Activated T-helper 9 cell treated with anti-CD3 and anti-CD28 coated beads, Interleukin-2, amount 50 U/mL, for 16 hours (primary cell): ENCODE results near the gene CD1D.
"Not testable (repeated sequence)": the region's sequence is repeated elsewhere in the genome, so short reads cannot be mapped to it uniquely, and the experiment has no call there.

Source experiments
- DNase-seq: peaks from one replicate; pipeline ENCODE4 v3.0.0-alpha.2; 2020; ENCODE audit warnings: low read depth

The CD1D gene

DNA sequence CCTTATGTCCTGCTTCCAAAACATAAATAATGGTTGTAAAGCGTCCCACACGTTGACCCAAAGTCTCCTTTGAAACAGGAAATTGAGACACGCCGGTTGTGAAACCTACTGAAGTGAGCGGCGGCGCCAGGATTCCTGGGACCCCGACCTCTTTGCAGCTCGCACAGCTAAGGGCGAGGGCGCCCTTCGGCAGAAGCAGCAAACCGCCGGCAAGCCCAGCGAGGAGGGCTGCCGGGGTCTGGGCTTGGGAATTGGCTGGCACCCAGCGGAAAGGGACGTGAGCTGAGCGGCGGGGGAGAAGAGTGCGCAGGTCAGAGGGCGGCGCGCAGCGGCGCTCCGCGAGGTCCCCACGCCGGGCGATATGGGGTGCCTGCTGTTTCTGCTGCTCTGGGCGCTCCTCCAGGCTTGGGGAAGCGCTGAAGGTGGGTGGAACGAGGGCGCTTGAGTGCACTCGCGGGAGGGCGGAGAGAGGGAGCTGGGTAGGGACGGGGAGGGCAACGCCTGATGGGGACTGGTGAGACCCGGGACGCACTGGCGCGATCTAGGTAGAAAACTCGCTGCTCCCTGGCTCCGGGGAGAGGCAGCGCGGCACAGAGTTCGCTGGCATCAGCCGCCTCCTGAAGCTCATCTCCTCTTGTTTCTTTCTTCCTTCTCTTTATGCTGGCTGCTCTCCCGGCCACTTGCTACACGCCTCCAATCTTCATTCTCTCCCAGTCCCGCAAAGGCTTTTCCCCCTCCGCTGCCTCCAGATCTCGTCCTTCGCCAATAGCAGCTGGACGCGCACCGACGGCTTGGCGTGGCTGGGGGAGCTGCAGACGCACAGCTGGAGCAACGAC lies at the start of gene CD1D:
Gene CD1D (plus strand): TSS at position 155 of the 836 bp plus-strand sequence. CDS start 207 bp downstream, at position 362.
- no peak for DNase-seq

DNA sequence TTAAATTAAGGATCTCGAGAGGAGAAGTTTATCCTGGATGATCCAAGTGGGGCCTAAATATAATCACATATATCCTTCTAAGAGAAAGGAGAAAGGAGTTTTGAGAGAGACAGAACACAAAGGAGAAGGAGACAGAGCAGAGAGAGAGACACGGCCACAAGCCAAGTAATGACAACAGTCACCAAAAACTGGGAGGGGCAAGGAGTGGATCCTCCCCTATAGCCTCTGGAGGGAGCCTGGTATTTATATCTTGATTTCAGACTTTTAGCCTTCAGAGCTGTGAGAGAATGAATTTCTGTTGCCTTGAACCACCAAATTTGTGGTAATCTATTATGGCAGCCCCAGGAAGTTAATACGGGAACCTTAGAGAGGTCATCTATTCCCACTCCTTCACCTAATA lies 49.5 kb upstream of the CD1D start:
- no peak for DNase-seq

DNA sequence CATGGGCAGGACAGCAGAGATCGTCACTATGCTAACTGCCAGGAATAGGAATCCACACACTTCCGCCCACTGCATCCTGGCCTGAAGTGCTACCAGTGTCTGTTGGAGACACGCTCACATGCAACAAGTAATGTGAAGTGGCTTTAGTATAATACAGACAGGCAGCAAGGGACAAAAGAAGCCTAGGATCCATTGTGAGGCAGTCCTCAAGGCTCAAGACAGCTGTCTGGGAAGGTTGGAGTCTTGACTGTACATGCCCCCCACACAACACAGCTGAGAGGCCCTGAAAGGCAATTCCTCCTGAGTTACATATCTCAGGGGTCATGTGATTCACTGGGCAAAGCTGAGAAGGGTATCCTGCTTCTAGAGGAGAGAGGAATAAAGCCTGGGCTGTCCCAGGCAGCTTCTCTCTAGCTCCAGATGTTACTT lies 39.9 kb upstream of the CD1D start:
- DNase-seq: no peak

DNA sequence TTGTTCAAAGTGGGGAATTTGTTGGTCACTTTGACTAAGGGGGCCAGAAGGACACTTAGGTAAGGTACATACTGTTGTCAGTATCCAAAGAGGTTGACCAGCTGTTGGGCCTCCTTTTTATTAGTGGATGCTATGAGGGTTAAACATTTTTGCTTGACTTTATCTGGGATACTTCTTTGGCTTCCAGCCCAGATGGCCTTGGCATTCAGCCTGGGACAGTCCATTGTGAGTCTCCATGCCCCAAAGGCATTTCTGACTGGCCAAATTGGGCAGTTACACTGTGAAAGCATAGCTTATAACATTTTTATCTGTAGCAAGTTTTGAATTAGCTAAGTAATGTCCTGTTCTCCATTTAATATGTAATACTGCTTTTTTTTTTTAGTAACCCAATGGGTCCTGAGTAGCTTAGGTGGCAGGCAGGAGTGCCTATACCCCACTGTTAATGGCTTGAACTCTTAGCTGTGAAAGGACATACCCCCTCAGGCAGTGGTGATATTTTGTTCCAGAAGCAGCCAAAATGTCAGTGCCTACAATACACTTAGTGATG lies 35.4 kb upstream of the CD1D start:
- no peak for DNase-seq

DNA sequence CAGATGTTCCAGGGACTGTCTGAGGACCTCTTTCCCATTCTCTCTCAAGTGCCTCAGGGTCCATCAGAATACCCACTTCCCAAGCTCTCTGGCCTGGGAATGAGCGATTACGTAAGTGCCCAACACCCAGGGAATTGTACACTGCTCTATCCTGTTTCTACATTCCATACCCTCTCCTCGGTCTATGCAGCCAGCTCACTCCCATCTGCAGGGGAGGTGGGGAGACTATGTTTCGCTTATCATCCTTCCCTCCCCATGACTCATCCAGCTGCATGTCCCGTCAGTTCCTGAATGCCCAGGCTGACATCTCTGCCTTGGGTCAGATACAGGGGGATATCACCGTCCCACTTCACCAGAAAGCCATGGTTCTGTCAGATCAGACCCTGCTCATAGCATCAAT lies 34.5 kb upstream of the CD1D start:
- no peak for DNase-seq

DNA sequence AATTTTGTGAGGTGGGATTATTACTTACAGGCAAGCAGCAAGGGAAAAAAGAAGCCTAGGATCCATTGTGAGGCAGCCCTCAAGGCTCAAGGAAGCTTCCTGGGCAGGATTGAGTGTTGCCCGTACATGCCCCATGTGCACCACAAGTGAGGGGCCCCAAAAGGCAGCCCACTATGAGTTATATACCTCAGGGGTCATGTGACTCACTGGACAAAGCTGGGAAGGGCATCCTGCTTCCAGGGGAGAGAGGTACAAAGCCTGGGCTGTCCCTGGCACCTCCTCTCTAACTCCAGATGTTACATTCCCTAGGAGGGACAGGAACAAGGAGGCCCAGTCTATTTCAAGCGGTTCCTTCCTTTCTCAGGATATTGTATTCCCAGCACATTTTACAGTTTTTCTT lies 34.0 kb upstream of the CD1D start:
- DNase-seq: no peak

DNA sequence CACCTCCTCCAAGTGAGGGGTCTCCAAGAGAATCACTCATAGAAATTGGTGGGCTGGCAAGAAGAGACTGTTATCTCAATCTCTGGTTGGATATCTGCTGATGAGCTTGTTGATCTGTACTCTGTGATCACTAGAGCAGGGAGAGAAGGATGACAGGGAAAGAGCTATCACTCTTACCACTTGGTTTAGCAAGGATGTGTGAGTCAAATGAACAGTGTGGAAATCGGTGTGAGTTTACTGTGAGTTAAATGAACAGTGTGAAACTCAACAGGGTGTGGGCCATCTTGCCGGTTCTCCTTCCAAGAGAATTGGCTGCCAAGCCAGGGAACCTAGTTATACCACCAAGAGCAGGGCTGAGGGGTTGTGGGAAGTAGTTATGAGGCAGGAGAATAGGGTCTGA lies 33.3 kb upstream of the CD1D start:
- no peak for DNase-seq

DNA sequence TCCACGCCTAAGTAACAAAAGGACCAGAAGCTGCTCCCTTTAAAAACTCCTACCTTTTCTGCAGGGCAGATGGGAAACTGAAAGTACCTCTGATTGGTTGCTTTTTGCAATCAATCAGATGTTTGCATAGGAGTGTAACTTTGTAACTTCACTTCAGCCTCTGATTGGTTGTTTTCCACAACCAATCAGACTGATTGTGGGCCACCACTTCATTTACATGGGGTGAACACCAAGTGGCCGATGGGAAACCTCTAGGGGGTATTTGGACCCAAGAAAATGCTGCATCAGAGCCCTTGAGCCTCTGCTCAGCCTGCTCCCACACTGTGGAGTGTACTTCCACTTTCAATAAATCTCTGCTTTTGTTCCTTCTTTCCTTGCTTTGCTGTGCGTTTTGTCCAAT lies 32.8 kb upstream of the CD1D start:
- no peak for DNase-seq

DNA sequence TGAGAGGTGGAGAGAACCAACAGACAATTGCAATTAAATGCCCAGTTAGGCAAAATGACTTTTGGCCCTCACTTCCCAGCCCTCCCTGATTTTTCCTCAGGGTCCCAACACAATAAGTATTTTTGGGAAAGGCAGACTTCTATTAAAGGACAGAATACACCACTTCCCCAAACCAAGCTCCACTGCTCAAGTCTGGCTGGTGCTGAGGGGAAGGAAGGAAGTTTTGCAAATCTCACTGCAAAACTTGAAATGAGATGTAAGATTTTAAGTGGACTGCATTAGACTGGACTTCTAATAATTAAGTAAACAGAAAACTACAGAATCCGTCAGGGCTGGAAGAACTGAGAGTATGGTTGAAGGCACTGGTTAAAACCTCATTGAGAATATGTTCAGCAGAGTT lies 32.2 kb upstream of the CD1D start:
- DNase-seq: no peak

DNA sequence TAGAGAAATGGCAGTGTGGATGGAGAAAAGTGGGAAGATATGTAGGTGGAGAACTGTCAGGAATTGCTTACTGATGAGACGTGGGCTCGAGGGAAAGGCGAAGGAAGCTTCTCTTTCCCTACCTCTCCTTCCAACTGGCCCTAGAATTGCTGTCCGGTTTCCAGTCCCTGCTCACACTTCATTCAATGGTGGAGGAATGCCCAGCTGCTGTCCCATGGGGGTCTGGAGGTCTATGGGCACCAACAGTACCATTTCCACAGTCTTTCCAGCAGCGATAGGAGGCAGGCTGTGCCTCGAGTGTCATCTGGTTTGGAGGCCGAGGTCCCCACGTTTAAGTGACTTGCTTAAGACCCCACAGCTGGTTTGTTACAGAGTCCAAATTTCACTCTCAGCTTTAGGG lies 31.5 kb upstream of the CD1D start:
- DNase-seq: no peak

DNA sequence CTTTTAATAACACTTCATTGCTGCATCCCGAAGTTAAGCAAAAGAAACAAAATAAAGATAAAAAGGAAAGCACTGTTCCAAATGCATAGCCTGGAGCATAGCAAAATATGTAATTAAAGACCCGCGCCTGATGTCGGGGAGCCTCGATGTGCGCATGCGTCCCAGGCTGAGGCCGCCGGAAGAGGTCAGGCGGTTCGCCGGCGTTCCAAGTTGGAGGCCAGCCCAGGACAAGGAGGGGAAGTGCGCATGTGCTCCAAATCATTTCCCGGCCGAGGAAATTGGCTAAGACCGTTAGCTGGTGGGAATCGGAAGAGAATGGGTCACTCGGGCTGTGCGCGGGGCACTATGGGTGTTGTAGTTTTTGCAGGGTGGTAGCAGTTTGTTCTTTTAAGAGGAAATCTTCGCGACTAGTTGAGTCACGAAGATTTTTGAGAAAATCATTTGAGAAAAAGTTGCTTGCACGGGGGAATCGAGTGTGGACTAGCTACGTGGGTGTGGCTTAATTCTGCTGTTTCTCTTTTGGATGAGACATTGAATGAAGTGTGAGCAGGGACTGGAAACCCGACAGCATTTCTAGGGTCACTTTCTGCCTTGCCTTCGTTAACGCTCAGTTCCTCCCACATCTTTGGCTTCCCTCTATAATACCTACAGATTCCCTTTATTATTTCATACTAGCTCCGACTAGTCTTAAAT lies 31.0 kb upstream of the CD1D start:
- DNase-seq: peak; percentile 52

DNA sequence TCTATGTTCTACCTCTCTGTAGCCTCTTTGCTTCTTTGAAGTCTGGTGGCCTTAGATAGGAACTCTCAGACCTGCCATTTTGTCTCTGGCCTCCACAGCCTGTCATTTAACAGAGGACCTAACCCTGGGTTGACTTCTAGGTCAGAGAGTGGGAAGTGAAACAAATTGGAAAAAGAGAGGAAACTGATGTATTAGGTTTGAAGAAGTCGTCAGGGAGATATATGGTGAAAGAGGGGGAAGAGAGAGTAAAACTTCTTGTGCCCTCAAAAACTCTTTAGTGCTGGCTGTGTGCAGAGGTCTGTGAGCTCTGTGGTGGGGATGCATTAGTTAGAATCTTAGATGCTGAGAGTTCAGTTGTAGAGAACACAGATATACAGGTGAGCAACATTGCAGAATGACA lies 30.2 kb upstream of the CD1D start:
- DNase-seq: no peak

DNA sequence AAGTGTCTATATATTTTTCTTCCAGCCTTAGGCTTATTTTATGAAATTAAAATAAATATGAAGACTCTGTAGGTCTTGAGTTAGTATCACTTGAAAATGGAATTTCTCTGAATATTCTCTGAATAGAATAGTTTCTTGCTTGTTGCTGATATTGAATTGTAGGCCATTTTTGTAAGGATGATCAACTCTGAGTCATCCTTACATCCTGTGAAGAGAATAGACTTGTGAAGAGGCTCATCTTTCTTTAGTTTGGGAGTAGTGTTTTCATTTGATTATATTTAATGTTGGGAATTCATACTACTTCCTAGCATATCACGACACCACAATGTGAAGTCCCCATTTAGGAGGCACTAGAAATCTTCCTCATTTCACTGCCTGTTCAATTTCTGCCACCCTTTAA lies 27.5 kb upstream of the CD1D start:
- DNase-seq: no peak

DNA sequence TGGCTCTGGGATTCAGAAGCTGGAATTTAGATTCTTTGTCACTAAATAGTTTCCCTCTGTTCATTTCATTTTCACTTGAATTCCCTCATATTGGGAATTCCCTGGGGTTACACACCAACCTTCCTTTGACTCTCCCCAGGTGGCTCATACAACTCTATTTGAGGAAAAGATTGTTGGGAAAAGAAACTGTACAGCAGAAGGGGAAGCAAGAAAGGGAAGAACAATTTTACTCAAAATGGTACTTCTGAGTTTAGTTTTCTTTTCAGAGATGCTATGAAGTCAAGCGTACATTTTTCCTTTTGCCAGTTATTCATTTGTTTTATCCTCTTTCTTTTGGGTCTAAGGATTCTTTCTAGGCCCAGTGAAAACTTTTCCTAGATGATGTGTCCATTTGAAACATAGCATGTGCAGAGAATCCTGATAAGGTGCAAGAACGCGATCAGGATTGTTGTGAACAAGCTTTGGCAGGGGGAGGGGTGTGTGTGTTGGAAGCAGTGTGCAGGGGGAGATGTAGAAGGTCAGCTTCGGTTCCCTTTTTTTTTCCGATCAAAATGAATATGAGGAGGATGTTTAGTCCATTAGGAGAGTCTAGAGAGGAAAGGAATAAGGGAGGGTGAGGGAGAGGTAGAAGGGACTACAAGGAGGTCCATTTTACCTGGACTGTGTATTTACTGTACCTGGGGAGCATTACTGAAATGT lies 26.8 kb upstream of the CD1D start:
- DNase-seq: no peak

DNA sequence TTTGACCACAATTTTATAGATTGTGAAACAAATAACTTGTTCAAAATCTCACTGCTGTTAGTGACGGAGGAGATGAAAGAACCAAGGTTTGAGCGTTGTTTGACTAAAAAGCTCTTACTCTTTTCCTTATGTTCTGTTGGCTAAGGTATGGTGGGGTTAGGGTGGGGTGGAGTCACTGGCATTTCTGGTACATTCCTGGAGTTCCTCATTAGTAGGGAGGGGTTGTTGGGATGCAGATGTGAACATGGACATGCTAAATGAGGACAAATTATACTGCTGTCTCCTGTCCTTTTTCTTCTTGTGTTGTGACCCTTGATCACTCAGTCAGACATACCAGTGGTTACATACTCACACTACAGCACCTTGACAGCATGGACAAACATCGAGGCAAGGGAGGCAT lies 26.2 kb upstream of the CD1D start:
- no peak for DNase-seq

DNA sequence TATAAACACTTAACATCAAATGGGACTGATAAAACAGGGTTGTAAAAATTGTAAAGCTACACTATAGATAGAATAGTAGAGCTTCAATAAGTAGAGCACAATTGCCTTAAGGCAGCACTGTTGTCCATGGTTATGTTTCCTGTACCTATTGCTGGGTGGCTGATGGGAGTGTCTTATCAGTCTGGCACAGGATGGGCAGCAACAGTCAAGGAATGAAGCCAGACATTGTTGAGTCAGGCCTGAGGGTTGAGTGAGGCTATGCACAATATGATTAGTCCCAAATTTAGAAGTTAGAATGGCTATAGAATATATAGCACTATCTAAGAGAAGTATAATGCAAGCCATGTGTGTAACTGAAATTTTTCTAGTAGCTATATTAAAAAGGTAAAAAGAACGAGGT lies 25.0 kb upstream of the CD1D start:
- DNase-seq: no peak

DNA sequence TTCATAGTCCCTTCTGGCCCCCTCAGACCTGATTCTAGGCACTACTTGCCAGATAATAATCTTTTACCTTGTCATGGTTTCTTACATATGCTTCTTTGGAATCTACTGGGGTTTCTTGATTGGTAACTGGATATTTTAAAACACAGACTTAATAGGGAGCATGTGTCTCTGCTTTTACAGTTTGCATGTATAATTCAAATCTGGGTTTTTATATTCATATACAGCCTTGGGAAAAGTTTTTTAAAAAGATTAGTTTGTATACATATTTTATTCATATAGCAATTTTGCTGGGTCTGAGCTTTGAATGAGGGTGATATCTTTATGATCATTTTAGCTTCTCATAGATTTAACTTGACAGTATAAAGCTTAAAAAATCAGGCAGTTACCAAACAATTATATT lies 21.1 kb upstream of the CD1D start:
- DNase-seq: no peak

DNA sequence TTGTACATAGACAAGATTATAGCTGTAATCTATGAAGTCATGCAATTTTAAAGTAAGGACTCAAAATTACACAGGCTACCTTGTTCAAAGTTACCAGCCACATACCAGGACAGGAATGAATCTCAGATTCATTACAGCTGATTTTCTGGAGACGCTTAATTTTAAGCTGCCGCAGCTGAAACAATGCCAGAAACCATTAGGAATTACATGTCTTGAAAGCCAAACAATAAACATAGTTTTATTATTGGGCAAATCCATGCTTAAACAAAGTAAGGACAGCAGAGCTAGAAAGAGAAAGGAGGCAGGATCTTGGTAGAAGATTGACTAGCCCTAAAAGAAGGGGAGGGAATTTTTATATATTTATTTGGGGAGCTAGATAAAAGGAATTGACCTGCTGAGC lies 19.2 kb upstream of the CD1D start:
- DNase-seq: no peak

DNA sequence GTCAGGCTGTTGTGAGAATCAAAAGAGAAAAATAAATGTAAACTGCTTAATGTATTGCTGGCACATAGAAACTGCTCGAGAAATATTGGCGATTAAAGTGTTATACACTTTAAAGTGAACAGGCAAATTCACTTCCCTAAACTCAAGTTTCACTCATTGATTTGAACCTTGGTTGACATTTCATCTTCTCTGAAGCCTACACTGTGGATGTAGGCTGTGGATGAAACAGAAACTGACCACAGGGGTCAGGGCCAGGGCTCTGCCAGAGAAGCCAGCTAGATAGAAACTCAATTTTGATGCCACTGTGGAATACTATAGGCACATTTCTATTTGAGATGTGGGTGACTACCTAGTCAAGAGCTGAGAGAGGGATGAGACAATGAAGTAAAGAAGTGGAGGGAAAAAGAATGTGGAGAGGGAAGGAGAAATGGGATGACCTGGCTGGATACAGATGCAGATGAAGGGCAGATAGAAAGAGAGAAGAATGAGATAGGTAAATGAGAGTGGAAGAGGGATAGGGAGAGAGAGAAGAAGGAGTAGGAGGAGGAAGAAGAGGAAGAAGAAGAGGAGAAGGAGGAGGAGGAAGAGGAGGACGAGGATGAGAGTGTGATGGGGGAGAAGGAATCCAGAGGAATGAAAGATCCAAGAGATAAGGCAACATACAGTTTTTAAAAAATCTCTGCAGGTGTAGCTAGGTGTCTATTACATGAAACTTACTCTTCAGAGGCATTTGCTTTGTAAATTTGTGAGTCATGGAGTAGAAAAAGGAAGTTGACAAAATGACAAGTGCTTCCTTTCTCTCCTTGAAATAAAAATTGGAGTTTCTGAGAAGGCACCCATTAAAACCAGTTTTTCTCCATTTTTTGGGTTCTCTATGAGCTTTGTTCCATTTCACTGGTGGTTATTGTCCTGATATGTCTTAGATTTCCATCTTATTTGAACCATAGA lies 17.4 kb upstream of the CD1D start:
- no peak for DNase-seq

DNA sequence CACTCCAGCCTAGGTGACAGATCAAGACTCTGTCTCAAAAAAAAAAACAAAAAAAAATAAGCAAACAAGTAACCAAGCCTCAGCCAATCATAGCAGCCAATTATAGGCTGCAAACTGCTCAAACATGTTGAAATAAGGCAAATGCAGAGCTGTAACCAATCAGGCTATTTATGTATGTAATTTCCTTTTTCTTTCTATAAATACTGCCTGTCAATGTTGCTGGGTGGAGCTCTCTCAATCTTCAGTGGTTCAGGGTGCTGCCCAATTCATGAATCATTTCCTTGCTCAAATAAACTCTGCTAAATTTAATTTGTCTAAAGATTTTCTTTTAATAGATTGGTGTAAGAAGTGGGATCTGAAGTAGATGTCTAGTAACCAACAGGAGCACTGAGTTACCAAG lies 11.6 kb upstream of the CD1D start:
- no peak for DNase-seq

DNA sequence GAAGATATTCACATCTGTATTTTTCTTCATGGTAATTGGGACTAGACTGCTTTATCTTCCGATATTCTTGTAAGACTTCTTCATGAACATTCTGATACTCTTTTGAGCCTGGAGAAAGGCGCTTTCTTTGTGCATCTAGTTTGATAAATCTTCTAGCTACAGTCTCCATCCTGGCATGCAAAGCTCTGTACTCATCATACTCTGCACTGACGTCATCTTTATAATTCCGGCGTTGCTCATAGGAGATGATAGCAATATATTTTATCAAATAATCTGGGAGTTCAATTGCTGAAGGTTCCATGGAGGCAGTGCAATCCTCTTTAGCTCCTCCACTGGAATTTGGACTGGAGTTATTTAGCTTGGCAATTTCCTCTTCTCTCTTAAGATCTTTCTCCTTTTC lies 4.8 kb upstream of the CD1D start:
- DNase-seq: not testable (repeated sequence)

DNA sequence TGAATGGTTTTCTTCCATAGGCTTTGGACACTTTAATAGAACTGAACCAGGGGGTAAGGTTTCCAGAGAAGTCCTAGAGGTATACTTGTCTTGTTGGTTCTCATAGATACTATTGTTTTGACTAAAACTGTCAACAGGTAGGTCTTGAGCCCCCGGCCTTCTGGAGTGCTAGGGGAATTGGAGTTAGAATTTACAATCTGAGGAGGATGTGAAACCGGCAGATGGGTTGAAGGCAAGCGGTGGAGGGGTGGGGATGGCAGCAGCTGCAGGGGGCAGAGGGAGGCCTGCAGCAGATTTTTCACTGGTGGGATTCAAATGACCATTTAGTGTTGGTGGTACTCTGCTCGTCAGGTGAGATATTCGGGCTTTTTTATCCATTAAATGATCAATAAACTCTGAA lies 4.3 kb upstream of the CD1D start:
- DNase-seq: no peak
